ENCODE data around the gene ADAM22.
"Not testable (repeated sequence)": the region's sequence is repeated elsewhere in the genome, so short reads cannot be mapped to it uniquely, and the experiment has no call there.

Gene ADAM22

GRCh38 chr7:88109612-88110011 lies 175.6 kb downstream of the ADAM22 start:
- DNase-seq (ENCODE audit: low read depth) = no peak

GRCh38 chr7:88111140-88111743 lies 177.2 kb downstream of the ADAM22 start:
- peak; percentile 36 for DNase-seq (ENCODE audit: low read depth)

- DNase-seq (ENCODE audit: low read depth) = no peak
Measured at GRCh38 chr7:88111954-88112471, 178.0 kb downstream of the ADAM22 start.

GRCh38 chr7:88115258-88115796 lies 181.3 kb downstream of the ADAM22 start:
- no peak for DNase-seq (ENCODE audit: low read depth)

- DNase-seq (ENCODE audit: low read depth) = no peak
Measured at GRCh38 chr7:88115816-88116215, 181.8 kb downstream of the ADAM22 start.

GRCh38 chr7:88116235-88116795 lies 182.3 kb downstream of the ADAM22 start:
- DNase-seq (ENCODE audit: low read depth) = no peak

GRCh38 chr7:88117325-88117724 lies 183.3 kb downstream of the ADAM22 start:
- no peak for DNase-seq (ENCODE audit: low read depth)

- no peak for DNase-seq (ENCODE audit: low read depth)
Measured at GRCh38 chr7:88121335-88121734, 187.3 kb downstream of the ADAM22 start.

GRCh38 chr7:88127637-88128290 lies 193.7 kb downstream of the ADAM22 start:
- DNase-seq (ENCODE audit: low read depth) = no peak

GRCh38 chr7:88132725-88133124 lies 198.7 kb downstream of the ADAM22 start:
- DNase-seq (ENCODE audit: low read depth) = no peak

GRCh38 chr7:88140947-88141346 lies 206.9 kb downstream of the ADAM22 start:
- no peak for DNase-seq (ENCODE audit: low read depth)

GRCh38 chr7:88141479-88141878 lies 207.4 kb downstream of the ADAM22 start:
- no peak for DNase-seq (ENCODE audit: low read depth)

- no peak for DNase-seq (ENCODE audit: low read depth)
Measured at GRCh38 chr7:88141953-88142352, 207.9 kb downstream of the ADAM22 start.

GRCh38 chr7:88146616-88147015 lies 212.6 kb downstream of the ADAM22 start:
- no peak for DNase-seq (ENCODE audit: low read depth)

- DNase-seq (ENCODE audit: low read depth) = no peak
Measured at GRCh38 chr7:88147341-88147740, 213.3 kb downstream of the ADAM22 start.

GRCh38 chr7:88147949-88148348 lies 213.9 kb downstream of the ADAM22 start:
- DNase-seq (ENCODE audit: low read depth) = no peak

GRCh38 chr7:88150033-88150432 lies 216.0 kb downstream of the ADAM22 start:
- DNase-seq (ENCODE audit: low read depth) = no peak

GRCh38 chr7:88151119-88151790 lies 217.2 kb downstream of the ADAM22 start:
- no peak for DNase-seq (ENCODE audit: low read depth)

GRCh38 chr7:88153378-88153777 lies 219.3 kb downstream of the ADAM22 start:
- no peak for DNase-seq (ENCODE audit: low read depth)

GRCh38 chr7:88155756-88156155 lies 221.7 kb downstream of the ADAM22 start:
- no peak for DNase-seq (ENCODE audit: low read depth)

- no peak for DNase-seq (ENCODE audit: low read depth)
Measured at GRCh38 chr7:88156356-88156755, 222.3 kb downstream of the ADAM22 start.

- DNase-seq (ENCODE audit: low read depth) = not testable (repeated sequence)
Measured at GRCh38 chr7:88159741-88160140, 225.7 kb downstream of the ADAM22 start.

GRCh38 chr7:88165697-88166096 lies 231.6 kb downstream of the ADAM22 start:
- no peak for DNase-seq (ENCODE audit: low read depth)

Data from EH (cell line).